Suprapubic skin (tissue), 4 donors: ENCODE results near the gene CBFA2T3. TPM values are rescaled to one million over a fixed set of nuclear protein-coding genes. Genes with fewer than 3 reads are reported as not detected.
"Not testable (repeated sequence)": the region's sequence is repeated elsewhere in the genome, so short reads cannot be mapped to it uniquely, and the experiment has no call there.

Experiments
- DNase-seq, 2 donors: peaks; one replicate each; pipeline ENCODE4 v3.0.0-alpha.2; 2019; ENCODE audit warnings: low spot score in 2 of 2
- H3K27ac ChIP-seq: fragments of 200-600 bp; sonication (generic); one replicate; pipeline ENCODE4 v1.5.1; 2019
- H3K27me3 ChIP-seq: fragments of 200-600 bp; sonication (generic); one replicate; pipeline ENCODE4 v1.5.1; 2019
- H3K36me3 ChIP-seq: fragments of 200-600 bp; sonication (generic); one replicate; pipeline ENCODE4 v1.5.1; 2019
- H3K4me1 ChIP-seq: fragments of 200-600 bp; sonication (generic); one replicate; pipeline ENCODE4 v1.5.1; 2019
- H3K4me3 ChIP-seq: fragments of 200-600 bp; sonication (generic); one replicate; pipeline ENCODE4 v1.5.1; 2019; ENCODE audit warnings: mild to moderate bottlenecking
- H3K9me3 ChIP-seq: fragments of 200-600 bp; sonication (generic); one replicate; pipeline ENCODE4 v1.5.1; 2019
- EP300 ChIP-seq: sonication (generic); formaldehyde crosslinking; IDR thresholded peaks from one replicate; pipeline ENCODE4 v1.6.1; 2017; ENCODE audit warnings: antibody characterized with exemption
- POLR2A ChIP-seq, 2 donors: fragments of 450-650 bp; IDR thresholded peaks; one replicate each; pipeline ENCODE4 v1.6.1; 2017; ENCODE audit warnings: antibody characterized with exemption in 2 of 2, mild to moderate bottlenecking in 2 of 2, moderate library complexity in 2 of 2
- POLR2AphosphoS5 ChIP-seq, 3 donors: sonication (generic); formaldehyde crosslinking; IDR thresholded peaks; one replicate each; pipeline ENCODE4 v1.6.1; 2017; ENCODE audit warnings: antibody characterized with exemption in 3 of 3
- WGBS: methylation state at CpG from one replicate; pipeline ENCODE4 v1.1.5; 2018; 5-methylcytosine and 5-hydroxymethylcytosine counted together
- total RNA-seq, 4 donors: library from RNA; depleted of rRNA; stranded (reverse); fragments of >200 nt; gene quantifications; one replicate each; pipeline ENCODE4 v1.1.0, GENCODE V29; 2016
- TF ChIP-seq, protein P1 (sequence below), 2 donors: fragments of 200-600 bp in 1 of 2; fragments of 450-650 bp in 1 of 2; sonication (generic) in 1 of 2; IDR thresholded peaks; one replicate each; pipeline ENCODE4 v1.5.1; 2016 to 2019; ENCODE audit warnings: antibody characterized with exemption in 2 of 2, mild to moderate bottlenecking in 1 of 2, moderate library complexity in 1 of 2

CBFA2T3 gene
- total RNA-seq, 4 donors from 2014 or later = 1.5 to 6.6 (median 2.9) TPM

- DNase-seq = peak in 1 of 2 donors; percentile 24
- 85% methylated on average over 4 of the region's 4 CpGs for WGBS
- Histone ChIP-seq H3K36me3 (no peaks in the 10 kb centered on the region), H3K4me1 (no peaks in the 10 kb centered on the region), H3K27me3 (peaks cover 59% of the 10 kb centered on the region), H3K27ac (no peak overlapping the region), H3K9me3 (no peaks in the 10 kb centered on the region), H3K4me3 (no peak overlapping the region)
- TF ChIP-seq, protein P1, sequence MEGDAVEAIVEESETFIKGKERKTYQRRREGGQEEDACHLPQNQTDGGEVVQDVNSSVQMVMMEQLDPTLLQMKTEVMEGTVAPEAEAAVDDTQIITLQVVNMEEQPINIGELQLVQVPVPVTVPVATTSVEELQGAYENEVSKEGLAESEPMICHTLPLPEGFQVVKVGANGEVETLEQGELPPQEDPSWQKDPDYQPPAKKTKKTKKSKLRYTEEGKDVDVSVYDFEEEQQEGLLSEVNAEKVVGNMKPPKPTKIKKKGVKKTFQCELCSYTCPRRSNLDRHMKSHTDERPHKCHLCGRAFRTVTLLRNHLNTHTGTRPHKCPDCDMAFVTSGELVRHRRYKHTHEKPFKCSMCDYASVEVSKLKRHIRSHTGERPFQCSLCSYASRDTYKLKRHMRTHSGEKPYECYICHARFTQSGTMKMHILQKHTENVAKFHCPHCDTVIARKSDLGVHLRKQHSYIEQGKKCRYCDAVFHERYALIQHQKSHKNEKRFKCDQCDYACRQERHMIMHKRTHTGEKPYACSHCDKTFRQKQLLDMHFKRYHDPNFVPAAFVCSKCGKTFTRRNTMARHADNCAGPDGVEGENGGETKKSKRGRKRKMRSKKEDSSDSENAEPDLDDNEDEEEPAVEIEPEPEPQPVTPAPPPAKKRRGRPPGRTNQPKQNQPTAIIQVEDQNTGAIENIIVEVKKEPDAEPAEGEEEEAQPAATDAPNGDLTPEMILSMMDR (IDR thresholded peaks at IDR 0.05) = no peak
- TF ChIP-seq POLR2A (IDR thresholded peaks at IDR 0.05) (no peak), POLR2AphosphoS5 (IDR thresholded peaks at IDR 0.05) (no peak)
These were observed 35.1 kb upstream of the CBFA2T3 start for GRCh38 chr16:89011909-89012621.

- H3K4me1 ChIP-seq = no peaks in the 10 kb centered on the region
- no peaks in the 10 kb centered on the region for H3K36me3 ChIP-seq
- H3K9me3 ChIP-seq = no peaks in the 10 kb centered on the region
- 85% methylated on average over 9 of the region's 14 CpGs for WGBS
- no peak overlapping the region for H3K27ac ChIP-seq
- peaks cover 64% of the 10 kb centered on the region for H3K27me3 ChIP-seq
- peak in 1 of 2 donors; percentile 67 for DNase-seq
- no peak overlapping the region for H3K4me3 ChIP-seq
- TF ChIP-seq EP300 (no peak), POLR2AphosphoS5 (IDR thresholded peaks at IDR 0.05) (no peak), POLR2A (IDR thresholded peaks at IDR 0.05) (no peak)
- TF ChIP-seq, protein P1 (IDR thresholded peaks at IDR 0.05) = no peak
These were observed 33.4 kb upstream of the CBFA2T3 start for GRCh38 chr16:89010210-89010925.

GRCh38 chr16:89009343-89010209 lies 32.6 kb upstream of the CBFA2T3 start:
- Histone ChIP-seq H3K4me3 (no peak overlapping the region), H3K4me1 (no peaks in the 10 kb centered on the region), H3K27me3 (peaks cover 63% of the 10 kb centered on the region), H3K36me3 (no peaks in the 10 kb centered on the region), H3K9me3 (no peaks in the 10 kb centered on the region), H3K27ac (no peak overlapping the region)
- 55% methylated on average over 17 of the region's 17 CpGs for WGBS
- TF ChIP-seq, protein P1 (IDR thresholded peaks at IDR 0.05) = no peak
- TF ChIP-seq EP300 (no peak), POLR2AphosphoS5 (IDR thresholded peaks at IDR 0.05) (no peak), POLR2A (IDR thresholded peaks at IDR 0.05) (no peak)
- peak in 1 of 2 donors; percentile 59 for DNase-seq

GRCh38 chr16:89008796-89009195 lies 31.8 kb upstream of the CBFA2T3 start:
- H3K27me3 ChIP-seq = peaks cover 63% of the 10 kb centered on the region
- not testable (repeated sequence) for H3K9me3 ChIP-seq, H3K4me3 ChIP-seq, H3K36me3 ChIP-seq, H3K27ac ChIP-seq, H3K4me1 ChIP-seq, DNase-seq
- WGBS = 77% methylated on average over 2 of the region's 4 CpGs

DNA sequence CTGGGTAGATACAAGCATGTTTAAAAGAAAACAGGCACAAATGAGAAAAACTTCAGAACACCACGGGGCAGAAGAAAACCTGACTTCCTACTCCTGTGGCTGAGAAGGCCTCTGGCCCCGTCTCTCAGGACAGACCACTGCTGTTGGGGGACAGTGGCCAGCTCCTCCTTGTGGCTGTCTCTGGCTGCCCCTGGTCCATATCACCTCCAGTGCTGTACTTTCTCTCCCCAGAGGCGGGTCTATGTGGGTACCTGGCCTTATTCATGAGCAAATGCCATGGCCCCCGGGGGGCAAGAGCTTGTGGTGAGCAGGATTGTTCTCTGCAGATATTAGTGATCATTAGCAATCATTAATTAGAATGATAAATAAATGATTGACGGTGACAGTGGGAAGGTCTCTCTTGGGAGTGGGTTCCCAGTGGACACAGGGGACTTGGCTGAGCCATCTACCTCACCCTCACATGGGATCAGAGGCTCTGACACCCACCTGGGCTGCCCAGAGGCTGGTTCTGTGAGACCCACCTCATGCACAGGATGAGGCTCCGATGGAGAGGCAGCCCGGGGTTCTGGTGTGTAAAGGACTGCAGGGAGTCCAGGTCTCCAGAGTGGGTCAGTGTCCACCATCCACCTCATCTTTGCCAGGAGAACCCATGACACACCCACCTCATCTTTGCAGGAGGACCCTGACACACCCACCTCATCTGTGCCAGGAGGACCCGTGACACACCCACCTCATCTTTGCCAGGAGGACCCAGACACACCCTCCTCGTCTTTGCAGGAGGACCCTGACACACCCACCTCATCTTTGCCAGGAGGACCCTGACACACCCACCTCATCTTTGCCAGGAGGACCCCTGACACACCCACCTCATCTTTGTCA lies 30.6 kb upstream of the CBFA2T3 start:
- H3K36me3 ChIP-seq = no peaks in the 10 kb centered on the region
- H3K4me3 ChIP-seq = no peak overlapping the region
- WGBS = 38% methylated on average over 8 of the region's 9 CpGs
- no peaks in the 10 kb centered on the region for H3K4me1 ChIP-seq
- H3K27ac ChIP-seq = no peak overlapping the region
- peak in 1 of 2 donors; percentile 62 for DNase-seq
- H3K27me3 ChIP-seq = peaks cover 62% of the 10 kb centered on the region
- TF ChIP-seq POLR2AphosphoS5 (IDR thresholded peaks at IDR 0.05) (no peak), EP300 (no peak)
- TF ChIP-seq, protein P1 (IDR thresholded peaks at IDR 0.05) = no peak
- H3K9me3 ChIP-seq = no peaks in the 10 kb centered on the region
